ENCODE measurements around the gene MYMX.

GRCh38 chr6:44176762-44177509 is 39.8 kb upstream of the MYMX start:
- no peak for TF ChIP-seq ATF3 (IDR thresholded peaks at IDR 0.05)
- TF ChIP-seq POLR2AphosphoS5 (IDR thresholded peaks at IDR 0.05; ENCODE audit: low read depth, low read length), result no peak
